Activated T-cell treated with anti-CD3 and anti-CD28 coated beads for 48 hours (primary cell): ENCODE results near the gene NUDT6.
"Not testable (repeated sequence)": the region's sequence is repeated elsewhere in the genome, so short reads cannot be mapped to it uniquely, and the experiment has no call there.

Source experiments
- DNase-seq: peaks from one replicate; pipeline ENCODE4 v3.0.0-alpha.2; 2020; ENCODE audit warnings: low read depth

Gene NUDT6

DNA sequence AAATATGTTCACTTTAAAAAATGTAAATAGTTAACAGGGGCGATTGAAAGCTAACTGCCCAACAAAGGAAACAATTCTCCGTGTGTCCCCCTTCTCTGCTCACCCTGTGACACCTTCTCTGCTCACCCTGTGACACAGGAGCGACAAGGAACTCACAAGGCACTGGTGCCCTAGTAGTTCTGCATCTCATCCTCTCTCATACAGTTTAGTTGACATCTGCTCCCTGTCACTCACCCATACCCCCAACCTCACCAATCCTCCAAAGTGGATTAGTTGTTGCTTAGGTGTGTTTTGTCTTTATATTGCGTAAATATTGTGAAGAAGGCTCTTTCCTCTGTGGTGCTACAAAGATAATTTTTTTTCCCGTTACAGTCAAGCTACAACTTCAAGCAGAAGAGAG, 46.4 kb downstream of the NUDT6 start:
- no peak for DNase-seq

DNA sequence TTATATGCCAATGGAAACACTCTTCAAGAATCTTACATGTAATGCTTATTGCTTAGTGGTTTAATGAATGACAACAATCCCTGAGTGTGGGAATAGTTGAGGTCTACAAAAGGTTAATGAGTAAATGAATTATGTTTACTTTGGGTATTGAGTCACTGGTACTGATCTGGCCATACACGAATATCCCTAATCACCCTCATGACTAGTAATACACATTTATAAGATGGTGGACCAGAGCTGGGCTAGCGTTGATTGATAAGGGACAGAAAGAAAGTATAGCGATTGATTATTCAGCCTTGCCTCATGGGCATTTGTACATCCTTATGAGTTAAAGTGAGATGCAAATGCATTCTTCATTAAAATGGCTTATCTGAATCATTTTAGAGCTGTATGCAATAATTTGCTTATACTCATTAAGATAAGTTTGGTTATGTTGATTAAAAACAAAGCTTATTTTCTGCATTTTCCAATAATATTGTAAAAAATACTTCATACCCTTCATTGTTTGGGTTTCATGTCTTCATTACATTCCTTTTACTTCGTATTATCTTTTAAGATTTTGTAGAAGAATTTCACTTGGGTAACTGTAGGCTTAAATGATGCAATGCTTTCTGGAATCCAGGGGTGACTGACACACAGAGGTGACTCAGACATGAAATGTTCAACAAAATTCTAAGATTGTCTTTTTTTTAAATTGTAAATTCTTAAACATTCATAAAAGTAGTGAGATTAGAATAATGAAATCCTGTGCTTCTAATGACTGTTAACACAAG, 48.4 kb downstream of the NUDT6 start:
- DNase-seq = no peak

DNA sequence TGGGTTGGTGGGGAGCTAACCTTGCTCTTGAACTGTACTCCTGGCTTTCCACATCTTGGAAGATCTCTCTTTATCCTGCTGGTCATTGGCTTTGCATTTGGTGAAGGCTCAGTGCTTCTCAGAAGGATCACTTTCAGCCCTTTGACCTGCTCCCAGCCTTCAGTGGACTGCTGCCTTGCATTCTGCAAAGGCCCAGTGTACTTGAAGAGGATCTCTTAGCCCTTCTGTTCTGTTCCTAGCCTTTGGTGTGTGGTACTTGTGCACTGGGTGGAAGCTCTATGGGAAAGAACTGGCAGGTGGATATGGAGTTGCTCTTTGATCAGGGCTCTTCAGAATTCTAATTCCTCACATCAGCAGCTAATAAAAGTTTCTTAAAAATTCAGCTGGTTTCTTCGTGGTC, 49.3 kb downstream of the NUDT6 start:
- no peak for DNase-seq

DNA sequence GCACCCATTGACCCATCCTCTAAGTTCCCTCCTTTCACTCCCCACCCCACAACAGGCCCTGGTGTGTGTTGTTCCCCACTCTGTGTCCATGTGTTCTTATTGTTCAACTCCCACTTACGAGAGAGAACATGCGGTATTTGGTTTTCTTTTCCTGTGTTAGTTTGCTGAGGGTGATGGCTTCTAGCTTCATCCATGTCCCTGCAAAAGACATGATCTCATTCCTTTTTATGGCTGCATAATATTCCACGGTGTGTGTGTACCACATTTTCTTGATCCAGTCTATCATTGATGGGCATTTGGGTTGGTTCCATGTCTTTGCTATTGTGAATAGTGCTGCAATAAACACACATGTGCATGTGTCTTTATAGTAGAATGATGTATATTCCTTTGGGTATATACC, 54.2 kb downstream of the NUDT6 start:
- DNase-seq = not testable (repeated sequence)

DNA sequence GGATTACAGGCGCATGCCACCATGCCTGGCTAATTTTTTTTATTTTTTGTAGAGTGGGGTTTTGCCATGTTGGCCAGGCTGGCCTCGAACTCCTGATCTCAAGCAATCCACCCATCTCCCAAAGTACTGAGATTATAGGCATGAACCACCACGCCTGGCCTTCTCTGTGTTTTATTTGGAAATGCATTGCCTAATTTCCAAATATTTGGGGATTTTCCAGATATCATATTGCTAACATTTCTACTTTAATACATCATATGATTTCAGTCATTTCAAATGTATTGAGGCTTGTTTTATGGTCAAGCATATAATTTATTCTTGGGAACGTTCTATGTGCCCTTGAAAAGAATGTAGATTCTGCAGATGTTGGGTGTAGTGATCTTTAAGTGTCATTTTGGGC, 57.0 kb downstream of the NUDT6 start:
- DNase-seq = no peak

DNA sequence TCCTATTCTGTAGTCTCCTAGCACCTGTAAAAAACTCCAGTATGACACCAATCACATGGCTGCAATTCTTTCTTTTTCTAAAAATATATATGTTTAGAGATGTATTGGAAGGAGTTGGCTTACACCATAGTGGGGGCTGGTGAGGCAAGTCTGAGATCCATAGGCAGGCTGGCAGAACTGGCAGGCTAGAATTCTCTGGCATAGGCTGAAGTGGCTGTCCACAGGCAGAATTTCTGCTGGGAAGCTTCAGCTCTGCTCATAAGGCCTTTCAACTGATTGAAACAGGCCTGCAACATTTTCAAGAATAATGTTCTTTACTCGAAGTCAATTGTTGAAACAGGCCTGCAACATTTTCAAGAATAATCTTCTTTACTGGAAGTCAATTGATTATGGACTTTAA, 58.8 kb downstream of the NUDT6 start:
- no peak for DNase-seq

DNA sequence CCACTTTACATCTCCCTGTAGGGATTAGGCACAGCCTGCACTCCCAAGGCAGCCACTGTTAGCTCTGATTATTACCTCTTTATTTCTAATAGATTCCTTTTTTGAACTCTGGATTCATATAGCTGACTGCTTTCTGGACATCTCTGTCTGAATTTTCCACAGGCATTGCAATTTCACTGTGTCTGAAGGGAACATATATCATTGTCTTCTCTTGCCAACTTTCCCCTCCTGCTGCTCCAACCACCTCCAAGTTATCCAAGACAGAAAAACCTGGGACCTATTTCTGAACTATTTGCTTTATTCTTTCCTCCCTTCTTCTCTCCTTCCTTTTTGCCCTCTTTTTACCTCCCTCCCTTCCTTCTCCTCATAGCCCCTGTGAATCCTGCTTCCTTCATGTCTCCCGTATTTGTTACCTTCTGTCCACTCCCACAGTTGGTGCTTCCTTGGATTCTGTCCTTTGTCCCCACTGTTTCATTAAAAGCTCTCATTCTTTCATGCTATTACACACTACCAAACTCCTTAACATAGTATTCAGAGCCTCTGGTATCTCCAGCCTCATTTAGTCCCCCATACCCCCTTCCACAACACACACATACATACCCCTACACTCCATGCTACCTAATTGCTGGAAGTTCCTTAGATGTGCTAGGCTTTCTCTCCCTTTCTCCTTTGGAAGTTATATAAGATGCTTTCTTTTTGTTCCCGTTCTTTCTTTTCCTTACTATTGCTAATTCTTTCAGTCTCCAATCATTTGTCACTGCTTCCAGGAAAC, 61.0 kb downstream of the NUDT6 start:
- DNase-seq = no peak

DNA sequence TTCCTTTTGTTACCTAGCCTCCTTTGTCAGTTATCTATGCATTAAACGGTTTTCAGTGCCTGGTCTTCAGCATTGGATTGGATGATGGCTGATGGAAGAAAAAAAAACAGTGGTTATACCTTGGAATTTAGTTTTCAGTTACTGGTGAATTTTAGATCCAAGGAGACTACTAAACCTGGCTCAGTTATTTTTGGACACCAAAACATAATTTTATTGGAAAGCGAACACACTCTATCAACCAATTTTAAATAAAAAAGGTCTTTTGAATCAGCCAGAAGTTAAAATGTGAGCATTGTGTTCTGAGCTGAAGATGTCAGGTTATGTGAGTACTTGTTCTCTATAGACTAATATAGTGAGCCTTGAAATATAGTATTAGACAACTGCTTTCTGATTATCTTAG, 63.7 kb downstream of the NUDT6 start:
- no peak for DNase-seq

DNA sequence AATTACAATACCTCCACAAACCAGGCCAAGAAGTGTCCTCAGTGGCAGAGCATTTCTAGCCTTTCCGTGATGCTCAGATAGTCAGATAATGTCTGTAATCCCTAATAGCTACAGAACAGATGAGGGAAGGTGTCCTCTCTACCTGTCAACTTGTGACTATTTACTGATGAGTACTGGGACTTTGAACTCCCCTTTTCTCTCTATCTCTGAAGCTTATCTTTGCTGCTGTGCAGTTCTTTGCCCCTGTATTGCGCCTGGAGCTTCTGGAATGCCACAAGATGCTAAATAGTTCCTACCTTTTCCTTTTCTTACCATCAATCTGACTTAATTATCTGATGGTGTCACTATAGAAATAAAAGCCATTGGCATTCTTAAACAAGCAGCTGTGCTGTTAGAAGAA, 65.2 kb downstream of the NUDT6 start:
- no peak for DNase-seq

DNA sequence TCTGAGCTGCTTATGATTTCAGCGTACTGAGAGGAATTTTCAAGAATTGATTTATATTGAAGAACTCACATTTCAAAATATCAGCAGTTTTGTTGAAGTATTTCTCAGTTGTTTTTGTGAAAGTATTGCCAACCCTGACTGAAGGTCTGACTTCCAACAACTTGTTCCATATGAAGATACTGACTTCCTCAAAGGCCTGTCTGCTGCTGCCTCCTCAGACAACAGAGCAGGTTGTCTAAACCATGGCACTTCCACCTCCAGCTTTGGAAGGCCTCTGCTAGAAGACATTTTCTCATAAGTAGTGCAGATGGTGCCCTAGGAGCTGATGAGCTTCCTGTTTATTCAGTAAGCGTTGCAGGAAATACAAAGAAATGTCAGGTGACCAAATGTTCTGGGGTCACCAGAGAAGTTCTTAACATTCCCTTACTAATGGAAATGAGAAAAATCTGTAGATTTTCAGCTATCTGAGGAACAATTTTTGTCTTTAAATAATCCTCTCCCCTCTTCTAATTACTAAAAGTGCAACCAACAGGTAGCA, 67.0 kb downstream of the NUDT6 start:
- no peak for DNase-seq

DNA sequence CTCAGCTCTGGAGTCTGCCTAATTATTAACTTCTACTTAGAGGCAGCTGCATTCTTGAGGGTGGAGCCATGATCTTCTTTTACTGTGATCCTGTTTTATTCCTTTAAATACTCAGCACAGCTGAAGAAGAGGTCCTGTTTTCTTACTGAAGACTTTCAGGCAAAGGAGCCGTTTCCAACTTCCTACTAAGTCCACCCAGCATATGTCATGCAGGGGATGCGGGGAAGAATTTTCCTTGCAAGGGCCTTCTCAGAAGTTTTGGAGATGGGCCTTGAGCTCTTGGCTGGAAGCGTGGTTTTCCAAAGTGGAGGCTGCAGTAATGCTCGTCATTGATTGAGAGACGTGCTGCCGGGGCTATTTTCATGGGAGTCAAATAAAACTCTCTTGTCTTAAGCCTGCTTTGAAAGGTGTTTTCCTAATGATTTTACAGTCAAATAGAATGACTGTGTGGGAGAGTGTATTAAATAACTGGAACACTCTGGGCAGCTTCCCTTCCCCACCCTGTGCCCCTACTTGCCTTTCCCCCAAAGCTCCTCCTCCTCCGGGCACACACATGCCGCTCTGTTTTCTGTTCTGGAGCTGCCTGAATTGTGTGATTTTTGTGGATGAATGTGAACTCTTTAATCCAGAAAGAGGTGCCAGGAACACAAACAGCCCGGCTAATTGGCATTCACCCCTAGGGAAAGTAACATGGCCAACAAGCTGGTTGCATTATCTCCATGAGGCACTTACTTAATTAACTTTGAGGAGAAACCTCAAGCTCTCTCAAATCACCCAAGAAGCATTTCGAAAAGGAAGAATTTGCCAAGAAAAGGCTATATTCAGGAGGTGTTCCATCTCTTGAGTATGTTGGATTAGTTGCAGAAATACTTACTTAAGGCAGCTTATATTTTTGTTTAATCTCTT, 67.7 kb downstream of the NUDT6 start:
- no peak for DNase-seq

DNA sequence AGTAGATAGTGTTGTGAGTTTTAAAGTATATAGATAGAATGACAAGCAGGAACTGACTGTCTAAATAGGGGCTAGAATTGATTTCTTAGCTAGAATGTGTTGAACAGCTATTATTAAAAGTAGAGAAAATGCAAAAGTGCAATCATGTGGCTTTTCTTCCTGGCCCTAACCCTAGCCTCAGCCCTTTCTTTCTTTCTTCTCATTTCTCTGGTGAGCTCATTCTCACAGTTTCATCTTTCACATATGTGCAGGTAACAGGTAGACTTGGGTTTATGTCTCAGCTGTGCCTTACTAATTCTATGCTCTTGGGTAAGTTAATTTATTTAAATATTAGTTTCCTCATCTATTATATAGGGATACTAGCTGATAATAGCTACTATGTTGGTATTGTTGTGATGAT, 70.8 kb downstream of the NUDT6 start:
- no peak for DNase-seq

DNA sequence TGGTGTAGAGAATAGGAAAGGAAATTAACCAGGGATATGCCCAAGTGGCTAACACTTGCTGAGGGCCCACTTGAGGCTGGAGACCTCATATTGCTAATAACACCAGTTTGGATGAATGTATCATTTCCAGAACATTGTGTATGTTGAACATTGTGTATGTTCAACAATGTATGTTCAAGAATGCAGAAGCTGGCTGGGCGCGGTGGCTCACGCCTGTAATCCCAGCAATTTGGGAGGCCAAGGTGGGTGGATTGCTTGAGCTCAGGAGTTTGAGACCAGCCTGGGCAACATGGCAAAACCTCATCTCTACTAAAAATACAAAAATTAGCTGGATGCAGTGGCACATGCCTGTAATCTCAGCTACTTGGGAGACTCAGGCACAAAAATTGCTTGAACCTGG, 72.6 kb downstream of the NUDT6 start:
- not testable (repeated sequence) for DNase-seq

DNA sequence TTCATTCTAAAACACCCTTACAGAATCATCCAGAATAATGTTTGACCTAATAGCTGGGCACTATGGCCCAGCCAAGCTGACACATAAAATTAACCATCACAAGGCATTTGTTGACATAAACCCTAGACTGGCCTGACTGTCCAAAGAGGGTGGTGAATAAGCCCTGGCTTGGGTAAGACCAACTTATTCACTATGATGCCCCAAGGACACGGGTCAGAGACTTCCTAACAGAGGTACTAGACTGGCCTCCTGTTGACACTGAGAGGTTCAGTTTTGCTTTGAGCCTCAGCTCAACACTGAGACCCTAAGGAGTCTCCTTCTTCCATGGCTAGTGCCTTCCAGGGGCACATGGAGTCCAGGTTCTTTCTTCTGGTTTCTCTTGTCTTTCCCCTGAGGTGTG, 74.5 kb downstream of the NUDT6 start:
- no peak for DNase-seq

DNA sequence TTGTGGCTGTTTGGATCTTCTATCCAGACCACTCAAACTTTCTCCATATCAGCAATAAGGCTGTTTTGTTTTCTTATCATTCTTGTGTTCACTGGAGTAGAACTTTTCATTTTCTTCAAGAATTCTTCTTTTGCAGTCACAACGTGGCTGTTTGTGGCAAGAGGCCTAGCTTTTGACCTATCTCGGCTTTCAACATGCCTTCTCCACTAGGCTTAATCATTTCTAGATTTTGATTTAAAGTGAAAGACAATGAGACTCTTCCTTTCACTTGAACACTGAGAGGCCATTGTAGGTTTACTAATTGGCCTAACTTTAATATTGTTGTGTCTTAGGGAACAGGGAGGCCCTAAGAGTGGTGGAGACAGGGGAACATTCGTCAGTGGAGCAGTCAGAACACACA, 76.6 kb downstream of the NUDT6 start:
- DNase-seq = no peak

DNA sequence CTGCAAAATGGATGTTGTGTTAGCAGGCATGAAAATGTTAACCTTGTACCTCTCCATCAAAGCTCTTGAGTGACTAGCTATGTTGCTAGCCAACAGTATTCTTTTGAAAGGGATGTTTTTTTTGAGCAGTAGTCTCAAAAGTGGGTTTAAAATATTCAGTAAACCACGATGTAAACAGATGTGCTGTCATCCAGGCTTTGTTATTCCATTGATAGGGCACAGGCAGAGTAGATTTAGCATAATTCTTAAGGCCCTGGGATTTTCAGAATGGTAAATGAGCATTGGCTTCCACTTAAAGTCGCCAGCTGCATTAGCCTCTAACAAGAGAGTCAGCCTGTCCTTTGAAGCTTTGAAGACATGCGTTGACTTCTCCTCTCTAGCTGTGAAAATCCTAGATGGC, 77.3 kb downstream of the NUDT6 start:
- no peak for DNase-seq

DNA sequence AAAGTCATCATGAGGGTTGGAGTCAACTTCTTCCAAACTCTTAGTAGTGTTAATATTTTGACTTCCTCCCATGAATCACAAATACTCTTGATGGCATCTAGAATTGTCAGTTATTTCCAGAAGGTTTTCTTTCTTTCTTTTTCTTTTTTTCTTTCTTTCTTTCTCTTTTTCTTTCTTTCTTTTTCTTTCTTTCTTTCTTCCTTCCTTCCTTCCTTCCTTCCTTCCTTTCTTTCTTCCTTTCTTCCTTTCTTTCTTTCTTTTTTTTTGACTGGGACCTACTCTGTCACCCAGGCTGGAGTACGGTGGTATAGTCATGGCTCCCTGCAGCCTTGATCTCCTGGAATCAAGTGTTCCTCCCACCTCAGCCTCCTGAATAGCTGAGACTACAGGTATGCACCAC, 78.0 kb downstream of the NUDT6 start:
- not testable (repeated sequence) for DNase-seq

DNA sequence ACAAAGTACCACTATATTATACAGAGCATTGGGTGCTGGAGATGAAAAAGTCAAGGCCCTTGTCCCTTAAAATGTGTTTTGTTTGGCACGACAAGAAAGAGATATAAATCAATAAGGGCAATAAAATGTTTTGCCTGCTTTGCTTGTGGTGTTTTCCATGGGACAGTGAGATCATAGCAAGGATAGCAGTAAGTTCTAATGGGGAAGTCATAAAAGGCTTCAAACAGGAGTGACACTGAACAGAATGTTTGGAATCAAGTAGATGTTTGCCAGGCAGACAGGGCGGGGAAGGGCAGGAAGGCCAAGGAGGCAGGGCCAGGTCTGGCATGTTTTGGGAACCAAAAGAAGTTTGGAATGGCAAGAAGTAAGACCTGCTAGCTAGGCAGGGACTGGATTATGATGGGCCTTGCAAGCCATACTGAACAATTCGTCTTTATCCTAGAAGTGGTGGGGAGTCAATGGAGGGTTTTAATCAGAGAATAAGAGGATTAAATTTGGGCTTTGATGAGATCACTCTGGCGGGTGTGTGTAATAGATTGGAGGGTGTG, 79.3 kb downstream of the NUDT6 start:
- no peak for DNase-seq
